DOHH2 (cell line): Measurements from ENCODE around the gene NEURL1.

Source experiments
- H3F3A ChIP-seq: fragments of 200-600 bp; sonication (generic), shearing (Covaris generic); 2 replicates; pipeline ENCODE4 v1.6.0; 2016; ENCODE audit warnings: antibody characterized with exemption, mild to moderate bottlenecking; ENCODE audit not compliant: control insufficient read depth, insufficient read depth
- H3K27ac ChIP-seq: fragments of 200-600 bp; sonication (generic); 2 replicates; pipeline ENCODE4 v1.5.1; 2014; ENCODE audit warnings: low read depth, mild to moderate bottlenecking, low read length, moderate library complexity
- H3K27me3 ChIP-seq: fragments of 200-600 bp; sonication (generic); 2 replicates; pipeline ENCODE4 v1.6.1; 2014; ENCODE audit warnings: mild to moderate bottlenecking, low read length, mixed read lengths; ENCODE audit not compliant: control insufficient read depth
- H3K36me3 ChIP-seq: fragments of 200-600 bp; sonication (generic); 2 replicates; pipeline ENCODE4 v1.6.1; 2014; ENCODE audit warnings: mild to moderate bottlenecking, low read length, moderate library complexity, mixed read lengths; ENCODE audit not compliant: control insufficient read depth
- H3K4me1 ChIP-seq: fragments of 200-600 bp; sonication (generic); 2 replicates; pipeline ENCODE4 v1.6.1; 2014; ENCODE audit warnings: mild to moderate bottlenecking, low read length, mixed read lengths; ENCODE audit not compliant: control insufficient read depth
- H3K4me2 ChIP-seq: fragments of 200-600 bp; sonication (generic); 2 replicates; pipeline ENCODE4 v1.6.0; 2014; ENCODE audit warnings: mild to moderate bottlenecking, low read length, moderate library complexity
- H3K4me3 ChIP-seq: fragments of 200-600 bp; sonication (generic); 2 replicates; pipeline ENCODE4 v1.5.1; 2014; ENCODE audit warnings: mild to moderate bottlenecking, low read length, mixed read lengths
- H3K79me2 ChIP-seq: fragments of 200-600 bp; sonication (generic); 2 replicates; pipeline ENCODE4 v1.6.1; 2014; ENCODE audit warnings: mild to moderate bottlenecking, low read length, mixed read lengths; ENCODE audit not compliant: control insufficient read depth
- H3K9me2 ChIP-seq: fragments of 200-600 bp; sonication (generic); replicated peaks from 2 replicates; pipeline ENCODE4 v1.6.1; 2014; ENCODE audit warnings: mild to moderate bottlenecking, low read length, mixed read lengths; ENCODE audit not compliant: control insufficient read depth
- H3K9me3 ChIP-seq: fragments of 200-600 bp; sonication (generic); 2 replicates; pipeline ENCODE4 v1.6.1; 2014; ENCODE audit warnings: antibody characterized with exemption, low read length, mixed read lengths; ENCODE audit not compliant: control insufficient read depth, insufficient read depth
- H4K20me1 ChIP-seq: fragments of 200-600 bp; sonication (generic); 2 replicates; pipeline ENCODE4 v1.6.0; 2014; ENCODE audit warnings: low read depth, mild to moderate bottlenecking, antibody characterized with exemption, low read length, moderate library complexity; ENCODE audit not compliant: control insufficient read depth, insufficient read depth
- CTCF ChIP-seq: fragments of 200-600 bp; sonication (generic); IDR thresholded peaks from one replicate; pipeline ENCODE4 v1.5.1; 2014; ENCODE audit warnings: antibody characterized with exemption, mild to moderate bottlenecking, low read depth, low read length; ENCODE audit not compliant: poor library complexity, severe bottlenecking
- EZH2phosphoT487 ChIP-seq: fragments of 200-600 bp; sonication (generic); IDR thresholded peaks from 2 replicates; pipeline ENCODE4 v1.6.1; 2017; ENCODE audit warnings: borderline replicate concordance, mild to moderate bottlenecking, antibody characterized with exemption, low read length, moderate library complexity, mixed read lengths

Gene NEURL1

GRCh38 chr10:103600956-103601569 lies 107.6 kb downstream of the NEURL1 start:
- H3K9me3 ChIP-seq, result no peaks in the 10 kb centered on the region
- no peaks in the 10 kb centered on the region for H3K36me3 ChIP-seq
- H3K4me1 ChIP-seq, result no peaks in the 10 kb centered on the region
- H3K4me3 ChIP-seq, result no peak overlapping the region
- no peaks in the 10 kb centered on the region for H3K79me2 ChIP-seq
- H3F3A ChIP-seq, result no peaks in the 10 kb centered on the region
- TF ChIP-seq EZH2phosphoT487 (no peak), CTCF (no peak)
- H3K9me2 ChIP-seq, result no peaks in the 10 kb centered on the region
- no peak overlapping the region for H3K27ac ChIP-seq
- H3K27me3 ChIP-seq, result no peaks in the 10 kb centered on the region
- H3K4me2 ChIP-seq, result no peak overlapping the region
- H4K20me1 ChIP-seq, result no peaks in the 10 kb centered on the region

GRCh38 chr10:103602028-103602851 lies 108.7 kb downstream of the NEURL1 start:
- no peak overlapping the region for H3K4me2 ChIP-seq
- H3K27me3 ChIP-seq, result no peaks in the 10 kb centered on the region

GRCh38 chr10:103602852-103603155 lies 109.3 kb downstream of the NEURL1 start:
- no peaks in the 10 kb centered on the region for H3K27me3 ChIP-seq
- H3K9me2 ChIP-seq, result no peaks in the 10 kb centered on the region
- H3K36me3 ChIP-seq, result no peaks in the 10 kb centered on the region
- H4K20me1 ChIP-seq, result no peaks in the 10 kb centered on the region
- H3K4me1 ChIP-seq, result no peaks in the 10 kb centered on the region
- no peaks in the 10 kb centered on the region for H3K79me2 ChIP-seq
- no peak overlapping the region for H3K4me3 ChIP-seq
- H3K4me2 ChIP-seq, result no peak overlapping the region
- H3K9me3 ChIP-seq, result no peaks in the 10 kb centered on the region
- no peak overlapping the region for H3K27ac ChIP-seq
- TF ChIP-seq EZH2phosphoT487 (no peak), CTCF (no peak)
- no peaks in the 10 kb centered on the region for H3F3A ChIP-seq

More at GRCh38 chr10:103602028-103602851, 108.7 kb downstream of the NEURL1 start:
- no peaks in the 10 kb centered on the region for H3K9me3 ChIP-seq
- H3K4me3 ChIP-seq, result no peak overlapping the region
- H3K36me3 ChIP-seq, result no peaks in the 10 kb centered on the region
- no peak overlapping the region for H3K27ac ChIP-seq
- H3K79me2 ChIP-seq, result no peaks in the 10 kb centered on the region
- H3F3A ChIP-seq, result no peaks in the 10 kb centered on the region
- H3K9me2 ChIP-seq, result no peaks in the 10 kb centered on the region
- H4K20me1 ChIP-seq, result no peaks in the 10 kb centered on the region
- H3K4me1 ChIP-seq, result no peaks in the 10 kb centered on the region
- TF ChIP-seq CTCF (no peak), EZH2phosphoT487 (no peak)
